GM19193 (cell line): Measurements from ENCODE around the gene SLC38A10.

Experiments
- POLR2A ChIP-seq: IDR thresholded peaks from 4 replicates; pipeline ENCODE4 v1.6.1; 2011; ENCODE audit not compliant: insufficient read depth, insufficient read length; ENCODE audit errors: extremely low read depth

SLC38A10 gene

DNA sequence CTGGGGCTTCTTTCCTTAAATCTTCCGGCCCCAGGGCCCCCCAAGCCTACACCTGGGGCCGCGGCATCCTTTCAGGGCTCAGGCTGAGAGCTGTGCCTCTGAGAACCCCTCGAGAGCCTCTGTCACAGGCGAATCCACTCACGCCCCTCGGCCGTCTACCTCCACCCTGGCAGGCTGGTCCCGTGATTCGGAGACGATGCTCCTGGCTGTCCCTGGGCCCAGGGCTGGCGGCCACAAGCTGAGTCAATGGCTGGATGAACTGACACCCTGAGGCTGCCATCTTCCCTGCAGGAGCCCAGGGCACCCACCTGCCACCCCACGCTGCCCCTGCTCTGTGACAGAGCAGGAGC lies 60.6 kb downstream of the SLC38A10 start:
- TF ChIP-seq POLR2A, result no peak

DNA sequence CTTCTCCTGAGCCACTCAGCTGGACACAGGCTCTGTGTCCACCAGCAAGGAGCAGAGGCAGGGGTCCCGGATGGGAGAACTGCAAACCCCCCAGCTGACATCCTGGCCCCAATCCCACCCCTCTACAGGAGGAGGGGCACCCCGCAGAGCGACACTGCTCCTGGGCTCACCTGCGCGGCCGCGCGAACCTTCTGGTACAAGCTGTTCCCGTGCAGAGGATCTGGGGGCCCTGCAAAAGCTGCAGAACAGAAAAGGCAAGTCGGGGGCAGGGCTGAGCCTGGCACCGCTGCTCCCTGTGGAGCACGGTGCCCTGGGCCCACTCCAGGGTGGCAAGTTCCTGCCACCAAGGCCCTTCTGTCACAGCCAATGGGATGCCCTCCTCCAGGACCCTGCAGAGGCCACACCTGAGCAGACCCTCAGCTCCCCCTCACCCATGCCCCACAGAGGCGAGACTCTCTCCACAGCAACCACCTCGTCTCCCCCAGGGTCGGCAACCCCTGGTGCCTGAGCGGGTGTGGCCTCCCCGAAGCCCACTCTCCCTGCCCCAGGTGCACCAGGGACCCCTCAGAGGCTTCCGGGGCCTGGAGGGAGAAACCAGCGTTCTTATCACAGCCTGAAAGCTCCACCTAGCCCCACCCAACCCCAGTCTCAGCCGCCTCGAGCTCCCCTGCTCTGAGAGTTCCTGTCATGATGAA lies 61.1 kb downstream of the SLC38A10 start:
- TF ChIP-seq POLR2A, result no peak

DNA sequence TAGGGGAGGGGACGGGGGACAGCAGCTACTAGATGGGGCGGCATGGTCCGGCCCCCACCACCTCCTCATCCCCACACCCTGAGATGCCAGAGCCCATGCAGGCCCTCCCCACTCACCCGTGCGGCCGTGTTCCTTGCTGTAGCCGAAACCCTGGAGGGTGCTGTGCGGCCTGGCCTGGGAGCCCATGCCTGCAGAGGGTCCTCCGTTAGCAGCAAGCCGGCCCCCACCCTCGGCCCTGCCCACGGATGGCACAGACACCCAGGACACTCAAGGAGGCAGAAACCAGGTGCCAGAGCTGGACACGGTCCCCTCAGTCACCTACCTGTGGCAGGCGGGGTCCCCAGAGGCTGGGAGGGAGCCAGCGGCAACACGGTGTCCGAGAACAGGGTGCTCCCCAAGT lies 61.8 kb downstream of the SLC38A10 start:
- no peak for TF ChIP-seq POLR2A

DNA sequence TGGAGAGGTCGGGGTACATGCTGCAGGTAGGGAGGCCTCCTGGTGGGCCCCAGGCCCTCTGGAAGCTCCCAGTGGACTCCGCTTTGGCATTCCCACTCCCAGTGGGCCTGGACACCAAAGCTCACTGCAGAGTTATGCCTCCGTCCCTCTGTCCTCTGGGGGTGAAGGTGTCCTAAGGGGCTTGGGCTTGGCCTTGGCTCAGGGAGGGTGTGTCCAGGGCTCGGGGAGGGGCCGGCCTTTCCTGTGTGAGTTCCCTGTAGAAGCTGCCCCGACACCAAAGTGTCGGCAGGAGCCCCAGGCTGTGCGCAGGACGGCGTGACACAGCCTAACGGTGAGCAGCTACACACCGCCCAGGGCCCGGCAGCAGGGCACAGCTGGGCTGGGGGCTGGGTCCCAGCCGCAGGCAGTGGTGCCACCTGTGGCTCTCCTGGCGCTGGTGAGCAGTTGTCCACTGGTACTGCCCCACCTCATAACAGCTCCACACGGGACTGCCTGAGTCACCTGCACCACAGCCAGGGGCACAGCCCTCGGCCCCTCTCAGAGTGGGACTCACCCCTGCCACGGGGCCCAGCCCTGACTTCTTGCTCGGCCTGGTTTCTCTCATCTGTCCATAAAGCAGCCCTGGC lies 62.4 kb downstream of the SLC38A10 start:
- no peak for TF ChIP-seq POLR2A

DNA sequence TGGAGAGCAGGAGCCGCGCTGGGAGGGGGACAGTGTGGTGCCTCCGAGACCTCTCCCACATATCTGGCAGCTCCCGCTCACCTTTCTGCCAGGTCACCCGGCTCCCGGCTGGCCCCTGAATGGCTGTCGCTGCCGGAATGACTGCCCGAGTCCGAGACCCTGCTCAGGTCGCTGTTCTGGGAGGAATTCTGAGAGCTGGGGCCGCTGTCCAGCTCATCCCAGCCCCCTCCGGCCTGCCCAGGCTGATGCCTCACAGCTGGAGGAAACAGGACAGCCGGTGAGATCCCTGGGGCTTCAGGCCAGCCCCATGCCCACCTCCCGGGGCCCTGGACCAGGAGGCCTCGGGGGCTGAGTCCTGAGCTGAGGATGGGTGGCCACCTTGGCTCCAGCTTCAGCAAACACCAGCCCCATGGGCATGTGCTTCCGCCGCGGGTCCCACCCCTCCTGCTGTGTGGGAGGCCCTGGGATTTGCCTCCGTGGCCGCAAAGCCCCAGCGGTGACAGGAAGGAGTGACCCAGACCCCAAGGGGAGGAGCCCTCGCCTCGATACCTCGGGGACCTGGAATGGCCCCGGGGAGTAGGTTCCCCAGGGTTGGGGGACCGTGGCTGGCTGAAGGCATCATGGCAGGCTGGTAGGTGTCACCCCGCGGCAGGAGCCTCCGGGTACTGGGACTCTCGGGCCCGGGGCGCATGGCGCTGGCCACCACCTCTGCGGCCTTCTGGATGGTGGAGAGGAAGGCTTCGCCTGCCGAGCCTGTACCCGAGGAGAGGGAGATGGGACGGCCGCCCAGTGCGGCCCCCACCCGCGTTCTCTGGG lies 63.1 kb downstream of the SLC38A10 start:
- no peak for TF ChIP-seq POLR2A

DNA sequence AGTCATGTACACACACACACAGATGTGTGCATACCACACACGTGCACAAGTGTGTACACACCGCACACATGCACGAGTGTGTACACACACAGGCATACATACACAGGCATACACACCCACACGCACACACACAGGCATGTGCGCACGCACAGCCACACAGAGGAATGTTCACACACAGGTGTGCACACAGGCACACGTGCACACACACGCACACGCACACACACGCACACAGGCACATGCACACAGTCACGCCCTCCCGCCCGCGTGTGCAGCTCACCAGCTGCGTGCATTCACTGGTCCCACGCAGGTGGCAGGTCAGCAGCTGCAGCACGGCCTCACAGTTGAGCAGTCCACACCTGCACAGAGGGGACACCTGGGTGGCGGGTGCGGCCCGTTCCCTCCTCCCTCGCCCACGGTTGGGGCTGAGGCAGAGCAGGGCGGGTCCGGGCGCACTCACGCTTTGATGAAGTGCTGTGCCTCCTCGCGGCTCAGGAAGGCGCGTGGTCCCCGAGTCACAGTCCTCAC lies 63.9 kb downstream of the SLC38A10 start:
- no peak for TF ChIP-seq POLR2A

- TF ChIP-seq POLR2A, result no peak
Observed at GRCh38 chr17:81230043-81230820, 64.9 kb downstream of the SLC38A10 start.

DNA sequence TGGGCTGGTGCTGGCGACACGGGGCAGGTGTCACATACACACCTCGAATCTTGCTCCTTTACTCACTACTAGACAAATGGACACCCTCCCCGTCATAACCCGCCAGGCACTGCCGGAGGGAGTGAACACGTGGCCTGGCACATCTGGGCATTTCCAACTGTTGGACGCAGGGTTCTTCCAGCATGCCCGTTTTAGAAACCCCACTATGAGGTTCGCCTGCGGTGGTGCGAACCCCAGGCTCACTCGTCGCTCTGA lies 65.5 kb downstream of the SLC38A10 start:
- no peak for TF ChIP-seq POLR2A

- TF ChIP-seq POLR2A, result no peak
Observed at GRCh38 chr17:81228834-81229665, 66.1 kb downstream of the SLC38A10 start.

- TF ChIP-seq POLR2A, result peak; percentile 44
Observed at GRCh38 chr17:81228420-81228819, 66.7 kb downstream of the SLC38A10 start.

GRCh38 chr17:81223762-81224130 lies 71.4 kb downstream of the SLC38A10 start:
- no peak for TF ChIP-seq POLR2A

- TF ChIP-seq POLR2A, result no peak
Observed at GRCh38 chr17:81222906-81223761, 72.0 kb downstream of the SLC38A10 start, which contains the start of gene CEP131. TSS of gene CEP131 (minus strand) at chr17:81222965. CDS start at chr17:81220056, 2,909 bp downstream.

GRCh38 chr17:81222620-81222905 lies 72.5 kb downstream of the SLC38A10 start:
- no peak for TF ChIP-seq POLR2A
